ENCODE measurements around the gene LETM1. TPM values are rescaled to one million over a fixed set of nuclear protein-coding genes. Genes with fewer than 3 reads are reported as not detected.
A peak's percentile ranks its signal among the peaks of the same experiment; 100 is the strongest.

The LETM1 gene
- total RNA-seq, 1 donor from 2014 or later: 16.9 TPM

DNA sequence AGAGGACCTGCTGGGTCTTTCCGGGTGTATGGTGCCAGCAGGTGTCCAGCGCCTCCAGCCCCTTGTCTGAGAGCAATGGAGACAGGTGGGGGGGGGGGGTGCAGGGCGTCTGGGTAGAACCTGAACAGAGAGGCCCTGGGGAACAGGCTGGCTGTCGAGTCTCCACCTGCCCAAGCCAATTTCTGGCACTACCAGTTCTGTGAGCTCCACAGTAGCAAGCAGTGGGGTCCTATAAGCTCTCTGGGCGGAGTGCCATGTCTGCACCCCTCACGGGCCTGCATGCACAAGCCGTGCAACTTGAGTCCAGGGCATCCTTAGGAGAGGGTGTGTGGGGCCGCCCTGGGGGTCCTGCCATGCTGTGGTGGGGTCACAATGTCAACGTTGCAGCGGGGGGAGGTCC is 72.9 kb downstream of the LETM1 start:
- H2AFZ ChIP-seq (replicated peaks): no peak overlapping the region
- no peak overlapping the region for H3K4me3 ChIP-seq
- peaks cover 12% of the 10 kb centered on the region for H3K4me1 ChIP-seq
- no peaks in the 10 kb centered on the region for H3K9me3 ChIP-seq (ENCODE audit: low read depth)
- peaks cover 21% of the 10 kb centered on the region for H3K4me1 Mint-ChIP-seq
- H3K79me2 ChIP-seq (ENCODE audit: low read depth): no peaks in the 10 kb centered on the region
- no peak for DNase-seq (ENCODE audit: low spot score)
- no peak overlapping the region for H3K27ac ChIP-seq
- no peak overlapping the region for H3K9ac ChIP-seq
- H3K9me3 Mint-ChIP-seq: no peaks in the 10 kb centered on the region
- peaks cover 6% of the 10 kb centered on the region for H3K27me3 Mint-ChIP-seq (ENCODE audit: insufficient read depth, low read depth)
- H3K27ac Mint-ChIP-seq: no peak overlapping the region
- H3K36me3 Mint-ChIP-seq: no peaks in the 10 kb centered on the region
- no peaks in the 10 kb centered on the region for H3K27me3 ChIP-seq
- no peaks in the 10 kb centered on the region for H3K36me3 ChIP-seq
- no peaks in the 10 kb centered on the region for H4K20me1 ChIP-seq (ENCODE audit: low read depth)
- TF ChIP-seq CTCF (IDR thresholded peaks at IDR 0.05): no peak
- no peak for TF ChIP-seq EZH2 (IDR thresholded peaks at IDR 0.05)
- no peak overlapping the region for H3K4me2 ChIP-seq
- H3K4me3 Mint-ChIP-seq: no peak overlapping the region
- H3F3A ChIP-seq (ENCODE audit: low read depth): peaks cover 21% of the 10 kb centered on the region

GRCh38 chr4:1780435-1780834 is 75.5 kb downstream of the LETM1 start:
- no peak overlapping the region for H2AFZ ChIP-seq (replicated peaks)
- peak overlapping the region; percentile 74 for H3K27ac Mint-ChIP-seq
- H3K9ac ChIP-seq: no peak overlapping the region
- peaks cover 32% of the 10 kb centered on the region for H3K4me1 Mint-ChIP-seq
- H3K9me3 Mint-ChIP-seq: no peaks in the 10 kb centered on the region
- H3K4me1 ChIP-seq: peaks cover 34% of the 10 kb centered on the region
- no peak overlapping the region for H3K4me3 Mint-ChIP-seq
- H3K4me3 ChIP-seq: no peak overlapping the region
- H3K4me2 ChIP-seq: no peak overlapping the region
- no peak overlapping the region for H3K27ac ChIP-seq
- no peaks in the 10 kb centered on the region for H3K79me2 ChIP-seq (ENCODE audit: low read depth)
- no peaks in the 10 kb centered on the region for H4K20me1 ChIP-seq (ENCODE audit: low read depth)
- H3K36me3 Mint-ChIP-seq: no peaks in the 10 kb centered on the region
- peaks cover 36% of the 10 kb centered on the region for H3F3A ChIP-seq (ENCODE audit: low read depth)
- H3K36me3 ChIP-seq: no peaks in the 10 kb centered on the region
- H3K27me3 Mint-ChIP-seq (ENCODE audit: insufficient read depth, low read depth): peaks cover 10% of the 10 kb centered on the region
- H3K27me3 ChIP-seq: no peaks in the 10 kb centered on the region
- H3K9me3 ChIP-seq (ENCODE audit: low read depth): no peaks in the 10 kb centered on the region
- no peak for DNase-seq (ENCODE audit: low spot score)
- TF ChIP-seq EZH2phosphoT487 (IDR thresholded peaks at IDR 0.05) (no peak), CTCF (IDR thresholded peaks at IDR 0.05) (no peak), EZH2 (IDR thresholded peaks at IDR 0.05) (no peak)

- Histone ChIP-seq H3K27ac (no peak overlapping the region), H3K4me1 (peaks cover 35% of the 10 kb centered on the region)
- peak overlapping the region; percentile 74 for H3K27ac Mint-ChIP-seq
These were observed 76.2 kb downstream of the LETM1 start for GRCh38 chr4:1779588-1780382.

More at GRCh38 chr4:1779588-1780382, 76.2 kb downstream of the LETM1 start:
- Mint-ChIP-seq H3K36me3 (no peaks in the 10 kb centered on the region), H3K4me3 (no peak overlapping the region), H3K27me3 (ENCODE audit: insufficient read depth, low read depth) (peaks cover 10% of the 10 kb centered on the region), H3K4me1 (peaks cover 31% of the 10 kb centered on the region), H3K9me3 (no peaks in the 10 kb centered on the region)
- H3K36me3 ChIP-seq: no peaks in the 10 kb centered on the region
- H3K4me2 ChIP-seq: no peak overlapping the region
- H3K27me3 ChIP-seq: no peaks in the 10 kb centered on the region
- no peak overlapping the region for H2AFZ ChIP-seq (replicated peaks)
- TF ChIP-seq CTCF (IDR thresholded peaks at IDR 0.05) (no peak), EZH2phosphoT487 (IDR thresholded peaks at IDR 0.05) (no peak), EZH2 (IDR thresholded peaks at IDR 0.05) (no peak)
- no peak overlapping the region for H3K9ac ChIP-seq
- no peaks in the 10 kb centered on the region for H3K79me2 ChIP-seq (ENCODE audit: low read depth)
- H3K9me3 ChIP-seq (ENCODE audit: low read depth): no peaks in the 10 kb centered on the region
- H3K4me3 ChIP-seq: no peak overlapping the region
- no peak for DNase-seq (ENCODE audit: low spot score)
- no peaks in the 10 kb centered on the region for H4K20me1 ChIP-seq (ENCODE audit: low read depth)
- peaks cover 36% of the 10 kb centered on the region for H3F3A ChIP-seq (ENCODE audit: low read depth)

Data from neural progenitor cell (in vitro differentiated cells).